Measurements from ENCODE around the gene PRG3. TPM values are rescaled to one million over a fixed set of nuclear protein-coding genes. Genes with fewer than 3 reads are reported as not detected.

The PRG3 gene
- total RNA-seq, 2 donors from 2014 or later: not detected

DNA sequence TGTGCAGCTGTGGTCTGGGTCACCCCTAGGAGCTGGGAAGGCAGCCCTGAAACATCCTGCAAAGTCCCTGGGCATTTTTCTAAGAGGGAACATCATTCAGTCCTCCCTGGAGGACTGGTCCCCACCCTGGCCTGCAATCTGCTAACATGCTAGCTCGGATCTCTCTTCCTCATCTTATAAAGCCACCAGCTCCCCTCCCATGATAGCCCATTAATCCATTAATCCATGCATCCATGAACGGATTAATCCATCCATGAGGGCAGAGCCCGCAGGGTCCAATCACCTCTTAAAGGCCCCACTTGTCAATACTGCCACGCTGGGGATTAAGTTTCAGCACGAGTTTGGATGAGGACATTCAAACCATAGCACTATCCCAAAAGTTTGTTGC is 12.1 kb downstream of the PRG3 start:
- Histone ChIP-seq H3K9me3 (no peaks in the 10 kb centered on the region), H3K4me1 (peaks cover 4% of the 10 kb centered on the region), H3K27me3 (no peaks in the 10 kb centered on the region), H3K27ac (no peak overlapping the region), H3K4me3 (no peak overlapping the region), H3K36me3 (replicated peaks in 1 of 2; ENCODE audit: insufficient read depth in 1 of 2, low read depth in 2 of 2) (no peaks in the 10 kb centered on the region)
- ATAC-seq: no peak
- TF ChIP-seq POLR2A (IDR thresholded peaks at IDR 0.05): no peak
- TF ChIP-seq, protein P1, sequence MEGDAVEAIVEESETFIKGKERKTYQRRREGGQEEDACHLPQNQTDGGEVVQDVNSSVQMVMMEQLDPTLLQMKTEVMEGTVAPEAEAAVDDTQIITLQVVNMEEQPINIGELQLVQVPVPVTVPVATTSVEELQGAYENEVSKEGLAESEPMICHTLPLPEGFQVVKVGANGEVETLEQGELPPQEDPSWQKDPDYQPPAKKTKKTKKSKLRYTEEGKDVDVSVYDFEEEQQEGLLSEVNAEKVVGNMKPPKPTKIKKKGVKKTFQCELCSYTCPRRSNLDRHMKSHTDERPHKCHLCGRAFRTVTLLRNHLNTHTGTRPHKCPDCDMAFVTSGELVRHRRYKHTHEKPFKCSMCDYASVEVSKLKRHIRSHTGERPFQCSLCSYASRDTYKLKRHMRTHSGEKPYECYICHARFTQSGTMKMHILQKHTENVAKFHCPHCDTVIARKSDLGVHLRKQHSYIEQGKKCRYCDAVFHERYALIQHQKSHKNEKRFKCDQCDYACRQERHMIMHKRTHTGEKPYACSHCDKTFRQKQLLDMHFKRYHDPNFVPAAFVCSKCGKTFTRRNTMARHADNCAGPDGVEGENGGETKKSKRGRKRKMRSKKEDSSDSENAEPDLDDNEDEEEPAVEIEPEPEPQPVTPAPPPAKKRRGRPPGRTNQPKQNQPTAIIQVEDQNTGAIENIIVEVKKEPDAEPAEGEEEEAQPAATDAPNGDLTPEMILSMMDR (IDR thresholded peaks at IDR 0.05): no peak
- DNase-seq: no peak
- WGBS, 2 donors: 65 to 80% methylated on average over 4 to 5 of the region's 5 CpGs
- intact Hi-C loops (cut with DNase I): no loop called here

DNA sequence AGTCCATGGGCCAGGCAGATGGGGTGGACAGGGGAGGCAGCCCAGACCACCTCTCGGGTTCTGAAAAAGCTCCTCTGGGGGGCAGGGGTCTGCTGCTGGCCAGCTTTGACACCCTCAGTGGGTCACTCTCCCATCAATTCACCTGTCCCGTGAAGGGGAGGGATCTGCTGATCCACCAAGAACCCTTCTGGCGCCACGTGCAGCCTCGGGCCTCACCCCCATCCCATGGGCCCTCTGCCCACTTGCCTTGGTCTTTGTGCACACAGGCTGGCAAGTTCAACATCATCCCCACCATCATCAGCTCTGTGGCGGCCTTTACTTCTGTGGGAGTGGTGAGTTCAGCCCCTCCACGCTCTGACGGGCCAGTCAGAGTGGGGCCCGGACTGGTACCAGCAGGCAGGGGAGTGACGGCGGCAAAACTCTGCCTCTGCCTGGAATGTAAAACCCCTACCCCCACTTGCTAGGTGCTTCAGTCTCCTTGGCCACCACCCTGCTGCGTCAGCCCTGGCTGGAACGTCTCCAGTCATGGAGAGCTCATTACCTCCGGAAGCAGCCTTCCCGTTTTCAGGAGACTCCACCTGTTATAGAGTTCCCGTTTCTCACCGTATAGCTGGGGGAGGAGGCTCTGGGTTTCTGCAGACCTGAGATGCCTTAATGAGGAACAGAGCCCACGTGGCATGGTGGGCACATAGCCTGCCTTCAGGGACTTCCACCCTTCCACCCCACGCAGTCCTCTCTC is 12.7 kb downstream of the PRG3 start:
- ATAC-seq (no peak), DNase-seq (peak in 2 of 4 donors; percentile 31 to 73)
- 58 to 66% methylated on average over 3 to 18 of the region's 19 CpGs for WGBS, 2 donors
- no peaks in the 10 kb centered on the region for H3K27me3 ChIP-seq
- intact Hi-C loops (cut with DNase I): no loop called here
- H3K9me3 ChIP-seq: no peaks in the 10 kb centered on the region
- H3K27ac ChIP-seq: no peak overlapping the region
- no peaks in the 10 kb centered on the region for H3K36me3 ChIP-seq (replicated peaks in 1 of 2; ENCODE audit: insufficient read depth in 1 of 2, low read depth in 2 of 2)
- TF ChIP-seq, protein P1 (IDR thresholded peaks at IDR 0.05): no peak
- TF ChIP-seq POLR2A (IDR thresholded peaks at IDR 0.05): no peak
- H3K4me1 ChIP-seq: peaks cover 10% of the 10 kb centered on the region
- no peak overlapping the region for H3K4me3 ChIP-seq

DNA sequence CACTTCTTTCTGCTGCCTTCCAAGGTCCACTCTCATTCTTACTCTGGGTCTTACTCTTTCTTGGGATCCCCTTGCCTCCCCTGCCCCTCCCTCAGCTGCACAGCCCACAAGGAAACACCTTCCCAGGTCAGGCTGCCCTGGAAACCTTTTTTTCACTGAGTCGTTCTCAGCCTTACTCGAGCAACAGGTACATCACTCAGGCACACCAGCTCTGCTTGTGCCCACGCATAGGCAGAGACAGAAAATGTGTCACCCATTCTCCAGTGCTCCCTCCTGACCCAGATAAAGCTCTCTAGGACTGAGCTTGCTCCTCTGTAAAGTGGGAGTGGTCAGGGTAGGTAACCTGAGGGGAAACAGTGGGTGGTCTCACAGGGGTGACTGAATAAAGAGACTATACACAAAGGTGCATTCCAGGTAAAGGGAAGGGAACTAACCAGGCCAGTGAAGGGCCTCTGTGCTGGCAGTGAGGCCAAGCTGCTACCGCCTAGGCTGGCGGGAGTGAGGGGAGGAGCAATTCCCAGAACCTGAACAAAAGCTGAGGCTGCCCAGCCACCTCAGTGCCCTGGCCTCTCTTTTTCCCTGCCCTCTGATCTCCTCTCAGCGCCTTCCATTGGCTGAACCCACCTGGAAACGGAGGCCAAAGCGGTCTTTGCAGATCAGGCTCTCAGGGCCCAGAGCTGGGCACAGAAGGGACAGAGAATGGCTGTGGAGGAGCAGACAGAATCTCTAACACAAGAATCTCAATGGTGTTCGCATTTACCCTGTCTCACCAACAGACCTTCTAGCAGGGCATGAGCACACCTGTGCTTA is 15.9 kb downstream of the PRG3 start:
- DNase-seq (no peak), ATAC-seq (no peak)
- peaks cover 15% of the 10 kb centered on the region for H3K4me1 ChIP-seq
- intact Hi-C loops (cut with DNase I): no loop called here
- H3K27me3 ChIP-seq: no peaks in the 10 kb centered on the region
- no peaks in the 10 kb centered on the region for H3K36me3 ChIP-seq (replicated peaks in 1 of 2; ENCODE audit: insufficient read depth in 1 of 2, low read depth in 2 of 2)
- no peak for TF ChIP-seq POLR2A (IDR thresholded peaks at IDR 0.05)
- TF ChIP-seq, protein P1 (IDR thresholded peaks at IDR 0.05): no peak
- WGBS, 2 donors: 76 to 83% methylated on average over 9 of the region's 9 CpGs
- H3K4me3 ChIP-seq: no peak overlapping the region
- H3K9me3 ChIP-seq: no peaks in the 10 kb centered on the region
- peak overlapping the region in 1 of 4 donors; percentile 69 for H3K27ac ChIP-seq

DNA sequence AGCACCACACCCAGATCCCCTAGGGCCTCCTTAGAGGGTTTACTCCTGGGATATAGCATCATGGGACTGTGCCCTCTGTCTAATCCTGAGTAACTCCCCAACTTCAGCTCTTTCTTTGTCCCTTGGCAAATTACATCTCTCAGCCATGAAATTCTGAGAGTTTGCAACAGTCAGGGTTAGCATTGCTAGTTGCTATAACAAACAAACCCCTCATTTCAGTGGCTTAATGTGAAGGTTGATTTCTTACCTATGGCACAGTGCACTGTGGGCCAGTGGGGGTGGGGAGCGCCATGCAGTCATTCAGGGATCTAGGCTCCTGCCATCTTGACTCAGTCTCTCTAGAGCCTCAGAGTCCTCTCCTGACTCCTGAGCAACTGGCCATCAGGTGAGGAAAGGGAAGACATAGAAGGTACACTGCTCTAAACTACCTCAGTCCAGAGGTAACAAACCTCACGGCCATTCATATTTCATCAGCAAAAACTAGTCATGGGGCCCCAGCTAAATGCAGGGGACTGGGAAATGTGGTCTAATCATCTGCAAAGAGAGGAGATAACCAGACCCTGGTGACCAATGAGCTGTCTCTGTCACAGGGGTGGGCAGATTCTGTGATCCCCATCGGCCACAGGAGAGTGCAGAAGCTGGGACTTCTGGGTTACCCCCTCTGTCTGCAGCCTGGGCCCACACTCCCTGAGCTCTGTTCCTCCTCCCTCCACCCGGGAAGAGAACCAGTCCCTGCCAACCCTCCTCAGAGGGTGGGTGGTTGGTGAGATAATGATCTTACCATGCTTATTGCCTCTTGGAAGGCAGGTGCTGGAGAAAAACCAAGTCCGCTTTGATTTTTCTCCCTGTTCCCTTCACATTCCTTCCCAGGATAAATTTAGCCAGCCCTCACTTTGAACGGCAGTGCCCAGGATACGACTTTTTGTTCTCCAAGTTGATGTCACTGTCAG is 17.5 kb downstream of the PRG3 start:
- no peak for TF ChIP-seq POLR2A (IDR thresholded peaks at IDR 0.05)
- TF ChIP-seq, protein P1 (IDR thresholded peaks at IDR 0.05): no peak
- DNase-seq: no peak
- Histone ChIP-seq H3K9me3 (no peaks in the 10 kb centered on the region), H3K36me3 (replicated peaks in 1 of 2; ENCODE audit: insufficient read depth in 1 of 2, low read depth in 2 of 2) (no peaks in the 10 kb centered on the region), H3K27me3 (no peaks in the 10 kb centered on the region), H3K4me1 (peaks cover 32% of the 10 kb centered on the region), H3K4me3 (no peak overlapping the region), H3K27ac (peak overlapping the region; percentile 0 to 69 (median 30))
- WGBS, 2 donors: 50 to 64% methylated on average over 7 of the region's 7 CpGs
- intact Hi-C loops (cut with DNase I): no loop called here
- ATAC-seq: no peak
